GM18511 (cell line): ENCODE measurements around the gene PLXNC1.

Experiments
- ATAC-seq: cut with Tn5 transposase; IDR thresholded peaks from one replicate; pipeline ENCODE4 v1.9.1; 2021; ENCODE audit warnings: mild to moderate bottlenecking, moderate library complexity; ENCODE audit not compliant: unreplicated experiment

PLXNC1 gene

GRCh38 chr12:94263011-94263811 lies 114.8 kb downstream of the PLXNC1 start:
- peak; percentile 69 for ATAC-seq

GRCh38 chr12:94263905-94264561 lies 115.7 kb downstream of the PLXNC1 start:
- no peak for ATAC-seq

GRCh38 chr12:94264736-94265485 lies 116.5 kb downstream of the PLXNC1 start:
- no peak for ATAC-seq

DNA sequence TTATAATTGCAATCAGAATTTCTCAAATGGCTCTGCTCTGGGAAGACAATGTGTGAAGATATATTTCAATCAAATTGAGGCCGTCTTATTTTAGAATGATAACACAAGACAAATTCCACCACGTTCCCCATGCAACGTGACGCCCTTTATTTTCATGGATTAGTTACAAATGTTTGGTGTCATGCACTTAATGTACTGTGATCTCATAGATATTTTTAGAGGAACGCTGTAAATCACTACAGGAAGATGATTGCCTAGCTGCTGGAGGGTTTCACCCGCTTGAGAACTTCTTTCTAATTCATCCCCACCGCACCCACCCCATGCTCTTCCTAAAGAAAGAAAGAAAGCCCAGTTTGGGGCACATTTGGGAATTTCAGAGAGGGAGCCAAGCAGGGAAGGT lies 117.2 kb downstream of the PLXNC1 start:
- ATAC-seq: no peak

DNA sequence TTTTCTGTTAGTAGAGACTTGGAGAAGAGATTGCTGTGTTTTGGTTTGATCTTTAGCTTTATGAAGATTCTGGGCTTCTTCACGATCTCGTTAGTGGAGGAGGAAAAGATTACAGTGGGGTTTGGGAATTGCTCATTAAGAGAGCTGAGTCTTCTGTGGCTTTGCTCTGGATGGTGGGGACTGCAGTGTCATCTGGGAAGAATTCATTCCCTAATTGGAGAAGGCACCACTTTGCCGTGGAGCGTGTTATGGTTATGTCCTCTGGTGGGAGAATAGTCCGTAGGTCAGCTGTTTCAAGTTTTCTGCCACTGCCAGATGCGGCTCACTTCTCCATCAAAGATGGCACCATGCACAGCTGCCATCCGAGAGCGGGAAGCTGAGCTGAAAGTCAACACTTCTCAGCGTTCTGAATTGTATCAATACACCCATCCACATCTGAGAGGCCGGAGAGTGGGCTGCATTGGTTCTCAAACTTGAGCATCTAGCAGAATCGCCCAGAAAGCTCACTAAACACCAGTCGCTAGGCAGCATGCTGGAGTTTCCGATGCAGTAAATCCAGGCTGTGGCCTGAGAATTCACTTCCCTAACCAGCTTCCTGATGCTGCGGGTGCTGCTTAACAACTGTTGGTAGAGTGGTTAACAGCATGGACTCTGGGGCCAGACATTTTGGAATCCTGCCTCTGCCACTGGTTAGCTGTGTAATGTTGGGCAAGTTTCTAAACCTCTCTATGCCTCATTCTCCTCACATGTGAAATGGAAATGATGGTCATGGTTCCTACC lies 117.8 kb downstream of the PLXNC1 start:
- no peak for ATAC-seq

DNA sequence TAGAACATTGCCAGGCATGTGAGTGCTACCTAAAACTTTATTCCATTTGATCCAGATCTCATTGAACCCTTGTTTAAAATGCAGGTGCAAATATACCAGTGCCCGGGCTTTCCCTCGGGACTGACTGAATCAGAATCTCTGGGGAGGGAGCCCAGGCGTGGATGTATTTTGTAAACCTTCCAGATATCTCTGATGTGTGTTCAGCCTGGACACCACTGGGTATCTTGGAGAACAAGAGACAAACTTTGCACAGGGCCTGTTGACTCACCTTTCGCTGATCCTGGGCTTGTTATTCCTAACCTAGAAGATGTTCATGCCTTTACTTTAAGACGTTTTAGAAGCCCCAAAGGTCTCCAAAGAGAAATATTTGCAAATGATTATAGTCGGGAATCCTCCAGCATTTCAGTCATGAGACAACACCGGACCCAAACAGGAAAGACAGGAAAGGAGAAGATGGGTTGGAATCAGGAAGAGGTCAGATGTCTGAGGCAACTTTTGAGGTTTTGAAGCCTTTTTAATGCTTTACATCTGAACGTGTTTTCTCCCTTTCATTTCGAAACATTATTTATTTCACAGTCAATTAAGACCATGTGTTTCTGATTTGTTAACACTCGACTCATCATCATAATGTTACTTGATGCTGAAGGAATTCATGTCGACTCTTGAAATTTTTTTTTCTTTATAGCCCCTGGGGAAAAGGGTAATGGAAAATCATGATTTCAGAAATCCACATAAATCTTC lies 118.6 kb downstream of the PLXNC1 start:
- ATAC-seq: no peak

DNA sequence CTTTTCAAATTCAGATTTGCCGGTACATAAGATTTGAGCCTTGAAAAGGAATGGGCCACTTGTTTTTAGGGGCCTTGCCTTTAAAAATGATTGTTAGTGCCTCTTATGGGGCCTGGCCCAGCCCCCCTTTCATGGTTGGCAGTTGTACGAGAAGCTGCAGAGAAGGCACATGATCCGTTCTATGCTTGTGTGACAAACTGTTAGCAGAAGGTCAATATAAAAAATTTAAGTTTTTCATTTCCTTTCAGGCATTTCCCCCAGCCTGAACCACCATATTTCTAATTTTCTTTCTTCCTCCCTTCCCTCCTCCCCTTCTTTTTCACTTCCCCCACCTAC lies 119.1 kb downstream of the PLXNC1 start:
- no peak for ATAC-seq

- ATAC-seq: no peak
Observed at GRCh38 chr12:94267921-94268471, 119.6 kb downstream of the PLXNC1 start.

DNA sequence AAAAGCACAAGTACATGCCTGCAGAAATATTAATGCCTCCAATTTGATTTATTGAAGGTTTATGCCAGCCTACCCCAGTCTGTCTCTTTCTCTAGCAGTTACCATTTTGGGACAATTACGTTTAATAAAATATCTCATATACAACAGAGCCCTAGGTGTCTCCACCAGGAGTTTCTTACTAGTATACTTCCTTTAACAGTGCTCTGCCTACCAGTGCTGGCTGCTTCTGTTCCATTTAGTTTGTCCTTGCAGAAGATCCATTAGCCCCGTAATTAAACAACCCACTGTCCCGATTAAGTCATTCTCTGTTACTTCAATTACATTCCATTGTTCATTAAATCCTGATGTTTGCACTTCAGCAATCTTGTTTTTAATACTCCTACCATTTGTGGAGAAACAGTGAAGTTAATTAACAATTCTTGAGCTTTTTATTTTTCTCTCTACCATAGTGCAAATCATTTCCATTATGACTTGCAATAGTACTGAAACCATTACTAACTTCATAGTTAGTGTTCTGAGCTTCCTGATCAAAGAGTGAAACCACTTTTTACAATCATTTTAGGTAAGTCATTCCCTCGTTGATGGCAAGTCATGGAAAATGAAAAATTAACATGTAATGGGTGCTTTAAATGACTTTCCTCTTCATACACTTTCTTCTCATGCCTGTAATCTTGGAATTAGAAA lies 121.1 kb downstream of the PLXNC1 start:
- ATAC-seq: peak; percentile 58

DNA sequence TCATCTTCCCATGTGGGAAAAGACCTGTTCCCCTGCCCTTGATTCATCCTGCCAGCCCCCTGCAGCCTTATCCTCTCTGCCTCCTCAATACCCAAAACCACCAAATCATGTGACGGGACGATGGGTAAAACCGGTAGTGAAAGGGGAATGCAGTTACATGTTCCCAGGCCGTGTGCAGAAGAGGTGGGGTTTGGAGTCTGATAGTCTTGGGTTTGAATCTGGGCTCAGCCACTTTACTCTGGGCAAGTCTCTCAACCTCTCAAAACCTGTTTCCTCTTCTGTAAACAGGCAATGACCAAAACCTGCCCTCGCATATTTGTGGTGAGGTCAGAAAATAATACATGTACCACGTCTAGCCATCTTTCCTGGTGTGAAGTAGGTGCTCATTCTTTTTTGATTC lies 123.0 kb downstream of the PLXNC1 start:
- peak; percentile 35 for ATAC-seq

DNA sequence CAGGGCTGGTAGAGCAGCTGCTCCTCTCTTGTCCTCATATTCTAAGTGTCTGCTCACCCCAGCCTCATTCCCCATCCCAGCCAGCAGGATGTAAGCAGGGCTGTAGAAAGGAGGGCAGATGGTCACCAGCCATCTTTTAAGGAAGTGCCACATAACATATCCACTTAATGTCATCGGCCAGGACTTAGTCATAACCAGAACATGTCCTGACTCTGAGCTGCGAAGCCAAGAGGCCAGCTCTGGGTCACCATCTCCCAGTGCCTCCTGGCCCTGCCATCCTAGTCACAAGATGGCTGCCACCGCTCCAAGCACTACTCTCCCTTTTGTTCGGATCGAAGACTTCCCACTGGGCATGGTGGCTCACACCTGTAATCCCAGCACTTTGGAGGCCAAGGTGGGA lies 123.9 kb downstream of the PLXNC1 start:
- ATAC-seq: no peak

DNA sequence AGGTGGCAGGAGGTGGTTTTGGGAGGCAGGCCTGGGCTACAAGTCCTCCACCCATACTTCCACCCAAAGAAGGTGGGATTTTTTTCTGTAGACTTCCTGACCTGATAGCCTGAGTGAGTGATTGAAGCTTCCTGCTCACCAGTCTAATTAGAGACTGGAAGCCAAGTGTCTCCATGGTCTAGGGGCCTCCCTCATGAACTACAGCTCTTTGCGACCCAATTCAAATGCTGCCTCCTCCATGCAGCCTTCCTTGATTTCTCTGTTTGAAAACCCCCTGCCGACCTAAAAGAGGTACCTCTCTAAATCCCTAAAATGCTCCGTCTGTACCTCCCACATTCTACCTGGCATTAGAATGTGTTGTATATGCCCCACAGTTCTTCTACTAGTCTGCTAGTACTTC lies 124.9 kb downstream of the PLXNC1 start:
- no peak for ATAC-seq

DNA sequence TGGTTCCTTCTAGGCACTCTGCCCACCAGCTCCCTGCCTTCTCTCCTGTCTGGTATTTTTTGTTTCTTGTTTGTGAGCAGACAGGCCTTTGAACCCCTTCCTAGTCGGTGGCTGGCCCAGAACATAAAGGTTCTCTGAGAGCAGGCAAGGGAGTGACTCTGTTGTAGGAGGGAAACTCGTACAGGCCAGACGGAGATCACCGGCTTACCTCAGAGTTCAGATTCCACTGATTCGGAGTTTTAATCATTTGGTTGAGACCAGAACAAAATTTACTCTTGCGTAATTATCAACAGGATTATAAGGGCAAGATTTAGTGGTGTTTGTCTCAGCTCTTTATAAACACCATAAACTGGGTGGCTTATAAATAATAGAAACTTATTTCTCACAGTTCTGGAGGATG lies 128.3 kb downstream of the PLXNC1 start:
- ATAC-seq: no peak

GRCh38 chr12:94277426-94278000 lies 129.1 kb downstream of the PLXNC1 start:
- ATAC-seq: no peak

GRCh38 chr12:94280063-94280462 lies 131.7 kb downstream of the PLXNC1 start:
- ATAC-seq: no peak

GRCh38 chr12:94282675-94283074 lies 134.3 kb downstream of the PLXNC1 start:
- no peak for ATAC-seq

DNA sequence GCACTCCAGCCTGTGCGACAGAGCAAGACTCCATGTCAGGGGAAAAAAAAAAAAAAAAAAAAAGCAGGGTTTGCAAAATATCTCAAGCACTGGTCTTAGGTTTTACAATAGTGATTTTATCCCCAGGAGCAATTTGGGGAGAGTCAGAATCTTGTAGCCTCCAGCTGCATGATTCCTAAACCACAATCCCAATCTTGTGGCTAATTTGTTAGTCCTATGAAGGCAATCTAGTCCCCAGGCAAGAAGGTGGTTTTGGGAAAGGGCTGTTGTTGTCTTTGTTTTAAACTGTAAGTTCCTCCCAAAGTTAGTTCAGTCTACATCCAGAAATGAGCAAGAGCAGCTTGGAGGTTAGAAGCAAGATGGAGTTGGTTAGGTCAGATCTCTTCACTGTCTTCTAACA lies 135.7 kb downstream of the PLXNC1 start:
- no peak for ATAC-seq

DNA sequence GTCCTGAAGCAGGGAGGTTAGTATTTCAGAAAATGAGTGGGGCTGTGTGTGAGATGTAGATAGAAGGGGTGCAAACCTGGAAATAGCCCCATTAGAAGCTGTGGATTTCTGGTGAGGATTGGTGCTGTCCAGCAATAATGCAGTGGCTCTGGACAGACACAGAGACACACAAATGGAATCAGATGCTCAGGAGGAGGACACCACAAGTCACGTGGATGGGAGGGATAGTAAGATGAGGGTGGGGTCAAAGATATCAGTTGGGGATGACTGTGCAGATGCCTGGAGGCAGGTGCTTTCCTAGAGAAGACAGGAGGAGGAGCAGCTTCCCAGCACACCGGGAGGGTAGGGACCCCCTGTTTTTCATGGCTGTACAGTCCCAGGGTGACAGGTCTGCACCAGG lies 136.5 kb downstream of the PLXNC1 start:
- ATAC-seq: no peak

DNA sequence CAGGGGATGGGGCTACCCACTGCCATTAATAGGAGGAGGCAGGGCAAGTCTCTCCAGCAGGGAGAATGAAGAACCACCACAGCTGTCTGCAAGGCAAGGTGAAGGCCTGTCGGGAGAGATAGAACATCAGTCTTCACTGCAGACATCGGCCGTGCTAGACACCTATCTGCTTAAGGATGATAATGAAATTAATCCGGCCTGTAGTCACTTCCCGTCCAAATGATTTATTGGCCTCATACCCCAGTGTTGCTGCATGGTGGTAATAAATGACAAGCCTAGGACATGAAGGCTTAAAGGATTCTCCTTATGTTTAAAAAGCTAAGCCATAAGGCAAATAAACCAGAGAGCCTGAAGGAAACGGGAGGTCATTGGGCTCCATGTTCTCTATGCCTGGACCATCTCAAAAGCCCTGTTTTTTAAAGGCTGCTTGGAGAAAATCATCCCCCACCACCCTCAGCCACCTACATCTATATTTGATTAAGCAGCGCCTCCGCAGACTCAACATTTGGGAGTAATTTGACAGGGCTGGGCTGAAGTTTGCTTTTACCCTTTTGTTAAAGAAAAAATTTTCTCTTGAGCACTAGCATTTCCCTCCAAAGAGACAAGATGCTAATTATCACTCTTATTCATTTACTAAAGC lies 137.7 kb downstream of the PLXNC1 start:
- ATAC-seq: no peak
